ENCODE results near the gene SLC35E2B. TPM values are rescaled to one million over a fixed set of nuclear protein-coding genes. Genes with fewer than 3 reads are reported as not detected.
"Not testable (repeated sequence)": the region's sequence is repeated elsewhere in the genome, so short reads cannot be mapped to it uniquely, and the experiment has no call there.

SLC35E2B gene
- total RNA-seq, 1 experiment from 2014 or later = 41.7 TPM

DNA sequence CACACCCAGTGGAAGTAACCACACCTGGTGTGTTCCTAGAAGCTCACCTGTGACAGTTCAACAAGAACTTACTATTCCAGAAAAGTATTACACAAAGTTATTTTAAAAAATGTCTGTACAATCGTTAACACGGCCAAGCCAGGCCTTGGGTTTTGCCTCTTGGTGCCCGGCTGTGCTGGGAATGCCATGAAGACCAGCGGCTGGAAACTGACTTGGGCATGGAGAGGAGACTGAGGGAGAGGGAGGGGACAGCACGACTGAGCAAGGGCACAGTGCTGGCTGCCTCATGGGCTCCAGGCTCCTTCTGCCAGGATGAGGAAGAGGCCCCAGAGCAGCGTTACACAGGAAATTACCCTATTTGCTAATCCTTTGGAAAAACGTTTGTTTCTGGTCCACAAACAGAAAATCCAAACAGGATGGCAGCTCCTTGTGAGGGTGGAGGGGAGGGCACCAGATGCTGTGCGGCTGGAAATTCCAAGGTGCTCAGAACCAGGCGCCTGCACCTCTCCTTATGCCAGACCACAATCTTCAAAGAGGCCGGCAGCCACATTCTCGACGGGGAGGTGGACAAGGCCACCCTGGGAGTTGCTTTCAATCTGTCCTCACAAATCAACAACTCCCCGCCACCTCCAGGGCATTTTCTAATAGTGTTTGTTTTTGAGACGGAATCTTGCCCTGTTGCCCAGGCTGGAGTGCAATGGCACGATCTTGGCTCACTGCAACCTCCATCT, 29.6 kb downstream of the SLC35E2B start:
- not testable (repeated sequence) for H2AK5ac ChIP-seq (ENCODE audit: insufficient read length, low read length); H4K20me1 ChIP-seq (ENCODE audit: control insufficient read depth, insufficient read depth, insufficient read length); H3K79me1 ChIP-seq (ENCODE audit: insufficient read depth, low read depth, low read length, poor library complexity, severe bottlenecking); H4K8ac ChIP-seq (replicated peaks; ENCODE audit: insufficient read length, low read depth, low read length); H2BK20ac ChIP-seq (ENCODE audit: low read depth, low read length, poor library complexity, severe bottlenecking); H2AFZ ChIP-seq (ENCODE audit: low read length); H3K4ac ChIP-seq (ENCODE audit: low read depth, low read length); H3K27me3 ChIP-seq (ENCODE audit: insufficient read depth, low read length); H3K14ac ChIP-seq (ENCODE audit: insufficient read depth, low read length); H3K23me2 ChIP-seq (ENCODE audit: insufficient read length, low read depth, low read length, poor library complexity, severe bottlenecking); H3T11ph ChIP-seq (ENCODE audit: low read length); H3K27me3 Mint-ChIP-seq (ENCODE audit: low read depth); H4K91ac ChIP-seq (ENCODE audit: insufficient read length, low read depth, low read length); DNase-seq; H3K9ac ChIP-seq (ENCODE audit: extremely low read depth, insufficient read length, low read length); H4K5ac ChIP-seq (ENCODE audit: insufficient read length, low read depth, low read length); H3K23ac ChIP-seq (ENCODE audit: insufficient read length, low read depth, low read length); H3K27ac ChIP-seq (ENCODE audit: insufficient read length, low read depth, low read length); H3K4me1 Mint-ChIP-seq; H3K56ac ChIP-seq (ENCODE audit: insufficient read length, low read depth, low read length); H3K18ac ChIP-seq (ENCODE audit: insufficient read length, low read depth, low read length); H3K9me3 Mint-ChIP-seq; H2BK15ac ChIP-seq (ENCODE audit: low read depth, low read length); H3K4me2 ChIP-seq (ENCODE audit: insufficient read depth, insufficient read length, low read length); H3K9me3 ChIP-seq (ENCODE audit: control insufficient read depth, low read depth, low read length); H3K79me2 ChIP-seq (ENCODE audit: insufficient read depth, low read length); H2BK120ac ChIP-seq (ENCODE audit: low read depth, low read length, poor library complexity, severe bottlenecking); H3K4me1 ChIP-seq (ENCODE audit: insufficient read depth, low read length); H2BK12ac ChIP-seq (ENCODE audit: insufficient read length, low read depth, low read length); H3K4me3 Mint-ChIP-seq; H2BK5ac ChIP-seq (ENCODE audit: insufficient read length, low read length)
- H3K36me3 Mint-ChIP-seq (ENCODE audit: insufficient read depth in 1 of 3, low read depth in 3 of 3) = peaks cover 3 to 23% (median 15%) of the 10 kb centered on the region in 3 experiments; a peak in 6 of 7 replicates
- WGBS (ENCODE audit: extremely low coverage, insufficient read length, low lambda C conversion rate) = no CpG with 5 or more reads among the region's 15 CpGs
- H3K27ac Mint-ChIP-seq = peak overlapping the region in 1 of 3 experiments; percentile 63; a peak in 1 of 7 replicates

DNA sequence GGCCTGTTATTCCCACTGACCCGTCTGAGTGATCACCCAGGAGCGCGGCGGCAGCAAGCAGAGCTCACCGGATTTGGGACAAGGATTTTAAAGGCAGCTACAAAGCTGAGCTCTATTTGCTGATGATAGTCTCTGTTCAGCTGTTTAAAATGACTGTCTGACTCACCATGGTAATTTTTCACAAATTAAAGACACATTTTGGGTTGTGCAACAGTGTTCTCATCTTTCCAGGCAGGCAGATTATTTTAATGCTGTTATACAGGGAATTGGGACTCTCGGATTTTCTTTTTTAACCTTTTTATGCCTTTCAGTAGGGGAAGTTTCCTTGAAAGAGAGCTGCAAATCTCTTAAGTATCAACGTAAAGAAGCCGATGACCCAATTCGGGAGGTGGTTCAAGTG, 30.2 kb downstream of the SLC35E2B start:
- not testable (repeated sequence) for H3K9me3 Mint-ChIP-seq; H2AK5ac ChIP-seq (ENCODE audit: insufficient read length, low read length); H3T11ph ChIP-seq (ENCODE audit: low read length); H2BK5ac ChIP-seq (ENCODE audit: insufficient read length, low read length); H3K14ac ChIP-seq (ENCODE audit: insufficient read depth, low read length); H2AFZ ChIP-seq (ENCODE audit: low read length); H3K27me3 ChIP-seq (ENCODE audit: insufficient read depth, low read length); H2BK20ac ChIP-seq (ENCODE audit: low read depth, low read length, poor library complexity, severe bottlenecking); H3K18ac ChIP-seq (ENCODE audit: insufficient read length, low read depth, low read length); H3K4me1 Mint-ChIP-seq; H2BK120ac ChIP-seq (ENCODE audit: low read depth, low read length, poor library complexity, severe bottlenecking); H3K4me3 Mint-ChIP-seq; H3K27ac ChIP-seq (ENCODE audit: insufficient read length, low read depth, low read length); H3K27ac Mint-ChIP-seq; H4K8ac ChIP-seq (replicated peaks; ENCODE audit: insufficient read length, low read depth, low read length); H3K4me2 ChIP-seq (ENCODE audit: insufficient read depth, insufficient read length, low read length); H3K4ac ChIP-seq (ENCODE audit: low read depth, low read length); H2BK12ac ChIP-seq (ENCODE audit: insufficient read length, low read depth, low read length); H3K79me1 ChIP-seq (ENCODE audit: insufficient read depth, low read depth, low read length, poor library complexity, severe bottlenecking); H3K56ac ChIP-seq (ENCODE audit: insufficient read length, low read depth, low read length); DNase-seq; H3K4me1 ChIP-seq (ENCODE audit: insufficient read depth, low read length); H3K23ac ChIP-seq (ENCODE audit: insufficient read length, low read depth, low read length); H3K79me2 ChIP-seq (ENCODE audit: insufficient read depth, low read length); H3K27me3 Mint-ChIP-seq (ENCODE audit: low read depth); H3K9me3 ChIP-seq (ENCODE audit: control insufficient read depth, low read depth, low read length); H3K23me2 ChIP-seq (ENCODE audit: insufficient read length, low read depth, low read length, poor library complexity, severe bottlenecking); H2BK15ac ChIP-seq (ENCODE audit: low read depth, low read length); H4K20me1 ChIP-seq (ENCODE audit: control insufficient read depth, insufficient read depth, insufficient read length); H4K91ac ChIP-seq (ENCODE audit: insufficient read length, low read depth, low read length); H4K5ac ChIP-seq (ENCODE audit: insufficient read length, low read depth, low read length); H3K9ac ChIP-seq (ENCODE audit: extremely low read depth, insufficient read length, low read length)
- WGBS (ENCODE audit: extremely low coverage, insufficient read length, low lambda C conversion rate) = no CpG with 5 or more reads among the region's 9 CpGs
- peaks cover under 1 to 18% (median 12%) of the 10 kb centered on the region in 3 experiments; a peak in 5 of 7 replicates for H3K36me3 Mint-ChIP-seq (ENCODE audit: insufficient read depth in 1 of 3, low read depth in 3 of 3)
